ENCODE data around the gene PCP4L1. TPM values are rescaled to one million over a fixed set of nuclear protein-coding genes. Genes with fewer than 3 reads are reported as not detected.
"Not testable (repeated sequence)": the region's sequence is repeated elsewhere in the genome, so short reads cannot be mapped to it uniquely, and the experiment has no call there.

Gene PCP4L1
- total RNA-seq, 2 experiments from 2014 or later = 0.15 TPM; not detected in 1

DNA sequence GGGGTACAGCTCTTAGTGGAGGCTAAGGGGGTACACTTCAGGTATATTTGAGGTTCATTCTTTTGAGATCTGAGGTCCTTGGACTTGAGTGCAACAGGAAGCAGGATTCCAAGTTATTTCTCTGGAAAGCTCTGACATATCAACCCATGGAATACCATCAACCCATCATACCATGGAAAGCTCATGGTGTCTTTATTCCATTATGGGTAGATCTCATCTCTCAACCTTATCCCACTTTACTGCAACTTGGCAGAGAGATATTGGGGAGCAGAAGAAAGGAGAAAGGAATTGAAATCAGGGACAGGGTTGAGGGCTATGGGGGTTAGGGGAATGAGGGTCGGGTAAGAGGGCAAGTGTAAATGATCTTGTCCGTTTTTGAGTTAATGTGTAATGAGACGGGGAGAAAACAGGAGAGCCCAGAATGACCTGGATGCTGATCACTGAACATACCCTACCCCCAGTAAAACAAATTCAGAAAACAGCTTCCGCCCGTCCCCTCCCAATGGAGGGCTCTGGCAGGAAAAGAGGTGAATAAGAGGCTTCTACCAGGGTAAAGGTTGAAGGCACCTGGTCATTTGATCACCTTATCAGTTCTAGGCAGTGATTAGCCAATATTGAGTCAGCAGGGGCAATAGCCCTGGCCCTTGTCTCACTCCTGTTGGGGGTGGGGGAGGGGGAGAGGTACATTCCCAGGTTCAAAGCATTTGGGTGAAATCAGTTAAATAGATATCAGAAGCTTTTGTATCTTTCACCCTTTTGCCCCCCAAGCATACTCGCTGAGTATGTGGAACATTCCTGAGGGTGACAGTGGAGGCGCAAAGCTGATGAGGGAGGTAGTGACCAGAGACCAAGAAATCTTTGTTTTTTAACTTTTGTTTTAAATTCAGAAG, 34.5 kb upstream of the PCP4L1 start:
- POLR2A ChIA-PET = no interaction called here
- no peak for DNase-seq
- H3K9me3 Mint-ChIP-seq = no peaks in the 10 kb centered on the region
- peaks cover 48% of the 10 kb centered on the region for H3K4me1 Mint-ChIP-seq
- no peak overlapping the region for H3K27ac Mint-ChIP-seq
- CTCF ChIA-PET = interaction anchor here (0.8 to 4.4 kb wide), 9 partner anchors 8 to 174 kb away, joined by 3 to 23 read pairs (median 14); partner anchors contain the start of gene FCER1G
- H3K27me3 Mint-ChIP-seq = no peaks in the 10 kb centered on the region
- H3K36me3 Mint-ChIP-seq (ENCODE audit: low read depth) = peaks cover 13% of the 10 kb centered on the region
- H3K4me3 Mint-ChIP-seq = no peak overlapping the region

DNA sequence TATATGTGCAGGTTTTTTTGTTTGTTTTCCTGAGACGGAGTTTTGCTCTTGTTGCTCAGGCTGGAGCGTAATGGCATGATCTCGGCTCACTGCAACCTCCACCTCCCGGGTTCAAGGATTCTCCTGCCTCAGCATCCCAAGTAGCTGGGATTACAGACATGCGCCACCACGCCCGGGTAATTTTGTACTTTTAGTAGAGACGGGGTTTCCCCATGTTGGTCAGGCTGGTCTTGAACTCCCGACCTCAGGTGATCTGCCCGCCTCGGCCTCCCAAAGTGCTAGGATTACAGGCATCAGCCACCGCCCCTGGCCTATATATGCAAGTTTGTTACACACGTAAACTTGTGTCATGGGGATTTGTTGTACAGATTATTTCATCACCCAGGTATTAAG, 33.9 kb upstream of the PCP4L1 start:
- Mint-ChIP-seq H3K4me1 (peaks cover 45% of the 10 kb centered on the region), H3K27ac (peak overlapping the region; percentile 93), H3K36me3 (ENCODE audit: low read depth) (peaks cover 17% of the 10 kb centered on the region)
- POLR2A ChIA-PET, H3K27me3 Mint-ChIP-seq, DNase-seq, H3K4me3 Mint-ChIP-seq, H3K9me3 Mint-ChIP-seq: not testable (repeated sequence)
- CTCF ChIA-PET = interaction anchor here (1.2 to 4.4 kb wide), 11 partner anchors 9 to 174 kb away, joined by 3 to 23 read pairs (median 14); partner anchors contain the start of genes FCER1G and NR1I3

DNA sequence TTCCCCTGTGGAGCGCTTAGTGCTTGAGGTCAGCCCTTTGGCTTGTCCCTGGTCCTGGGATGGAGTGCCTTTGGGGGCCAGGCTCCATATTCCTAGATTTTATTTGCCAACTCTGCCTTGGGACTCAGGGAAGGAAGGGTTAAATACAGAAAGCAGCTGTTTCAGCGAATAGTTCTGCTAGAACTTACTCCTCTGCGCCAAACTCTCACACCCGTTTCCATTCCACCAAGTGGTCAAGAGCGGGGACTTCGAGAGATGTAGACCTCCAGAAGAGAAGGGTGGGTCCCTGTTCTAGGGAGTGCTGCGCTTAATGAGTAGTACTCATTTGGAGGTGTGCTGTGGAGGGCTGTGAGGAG, 33.4 kb upstream of the PCP4L1 start:
- H3K27ac Mint-ChIP-seq = peak overlapping the region; percentile 93
- peak overlapping the region; percentile 95 for H3K4me3 Mint-ChIP-seq
- peaks cover 45% of the 10 kb centered on the region for H3K4me1 Mint-ChIP-seq
- POLR2A ChIA-PET = interaction anchor here (0.7 to 1.3 kb wide), 4 partner anchors 23 to 89 kb away, joined by 4 to 6 read pairs (median 4); partner anchors contain the start of genes NDUFS2, PPOX and SDHC
- DNase-seq = no peak
- no peaks in the 10 kb centered on the region for H3K27me3 Mint-ChIP-seq
- H3K9me3 Mint-ChIP-seq = no peaks in the 10 kb centered on the region
- peaks cover 17% of the 10 kb centered on the region for H3K36me3 Mint-ChIP-seq (ENCODE audit: low read depth)
- CTCF ChIA-PET = interaction anchor here (0.6 to 4.4 kb wide), 37 partner anchors 9 to 540 kb away, joined by 3 to 38 read pairs (median 5); partner anchors contain the start of genes CFAP126, DEDD, FCER1G and NDUFS2

DNA sequence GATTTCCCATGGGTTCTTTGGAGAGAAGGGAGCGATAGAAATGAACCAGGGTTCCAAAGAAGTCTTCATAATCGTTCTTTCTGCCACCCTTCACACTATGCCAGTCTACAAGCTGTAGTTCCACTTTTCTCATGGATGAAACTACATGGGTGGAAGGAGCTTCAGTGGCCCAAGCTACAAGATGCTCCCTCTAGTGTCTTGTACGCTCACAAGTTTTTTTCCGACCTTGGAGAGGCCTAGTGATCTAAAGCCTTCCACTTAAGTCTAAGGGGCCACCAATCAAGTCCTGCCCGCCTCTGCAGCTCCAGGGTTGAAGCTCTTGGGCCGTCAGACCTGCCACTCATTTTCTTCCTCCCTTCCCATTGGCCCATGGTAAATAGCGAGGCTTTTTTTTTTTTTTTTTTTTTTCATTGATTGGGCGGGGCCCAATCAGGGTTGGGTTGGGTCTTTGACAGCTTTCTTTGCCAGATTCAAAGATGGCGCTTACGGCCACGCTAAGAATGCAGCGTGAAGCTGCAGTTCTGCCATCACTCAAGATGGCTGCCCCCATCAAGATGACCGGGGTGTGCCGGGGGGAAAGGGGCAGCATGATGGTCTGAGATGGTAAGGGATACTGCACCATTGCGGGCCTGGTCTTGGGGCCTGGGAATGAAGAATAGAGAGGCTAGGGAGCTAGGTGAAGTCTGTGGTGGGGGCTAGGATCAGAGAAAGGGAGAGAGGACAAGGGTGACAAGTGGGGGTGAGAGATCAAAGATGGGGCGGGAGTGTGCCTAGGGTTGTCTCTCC, 32.8 kb upstream of the PCP4L1 start, which contains the start of gene TOMM40L:
Gene TOMM40L, plus strand, starts transcription at position 527 of the 786 bp plus-strand sequence. CDS start 430 bp downstream, outside the sequence.
- H3K9me3 Mint-ChIP-seq = no peaks in the 10 kb centered on the region
- ChIA-PET POLR2A (interaction anchor here (0.7 to 1.3 kb wide), 4 partner anchors 23 to 88 kb away, joined by 4 to 6 read pairs (median 4); partner anchors contain the start of genes NDUFS2, PPOX and SDHC), CTCF (interaction anchor here (0.5 to 4.4 kb wide), 46 partner anchors 10 to 541 kb away, joined by 3 to 38 read pairs (median 4); partner anchors contain the start of genes CFAP126, DEDD, FCER1G and NDUFS2)
- no peaks in the 10 kb centered on the region for H3K27me3 Mint-ChIP-seq
- peak; percentile 94 for DNase-seq
- peak within 1 kb of the TSS; percentile 93 for H3K27ac Mint-ChIP-seq
- H3K36me3 Mint-ChIP-seq (ENCODE audit: low read depth) = peaks cover 20% of the 10 kb centered on the region
- peaks cover 44% of the 10 kb centered on the region for H3K4me1 Mint-ChIP-seq
- peak within 1 kb of the TSS; percentile 95 for H3K4me3 Mint-ChIP-seq

DNA sequence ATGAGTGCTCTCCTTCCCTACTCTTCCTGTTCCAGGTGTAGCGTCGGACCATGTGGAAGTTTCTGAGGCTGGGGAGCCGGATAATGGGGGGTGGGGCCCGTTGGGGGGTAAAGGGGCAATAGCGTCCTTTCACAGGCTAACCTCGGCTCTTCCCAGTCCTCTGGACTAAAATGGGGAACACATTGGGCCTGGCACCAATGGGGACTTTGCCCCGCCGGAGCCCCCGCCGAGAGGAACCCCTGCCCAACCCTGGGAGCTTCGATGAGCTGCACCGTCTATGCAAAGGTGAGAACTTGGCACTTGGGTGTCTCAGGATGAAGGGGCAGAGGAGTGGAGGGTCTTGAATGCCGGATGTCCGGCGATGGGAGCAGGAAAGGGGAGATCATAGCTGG, 32.2 kb upstream of the PCP4L1 start:
- Mint-ChIP-seq H3K27me3 (no peaks in the 10 kb centered on the region), H3K9me3 (no peaks in the 10 kb centered on the region), H3K36me3 (ENCODE audit: low read depth) (peaks cover 21% of the 10 kb centered on the region), H3K4me1 (peaks cover 48% of the 10 kb centered on the region), H3K27ac (peak overlapping the region; percentile 93), H3K4me3 (peak overlapping the region; percentile 95)
- CTCF ChIA-PET = interaction anchor here (0.5 to 4.4 kb wide), 35 partner anchors 9 to 524 kb away, joined by 3 to 38 read pairs (median 6); partner anchors contain the start of genes CFAP126, FCER1G, NDUFS2 and NR1I3
- no peak for DNase-seq
- POLR2A ChIA-PET = interaction anchor here (1.3 kb wide), 1 partner anchor 24 kb away, joined by 6 read pairs; the partner anchor contains the start of gene NDUFS2

DNA sequence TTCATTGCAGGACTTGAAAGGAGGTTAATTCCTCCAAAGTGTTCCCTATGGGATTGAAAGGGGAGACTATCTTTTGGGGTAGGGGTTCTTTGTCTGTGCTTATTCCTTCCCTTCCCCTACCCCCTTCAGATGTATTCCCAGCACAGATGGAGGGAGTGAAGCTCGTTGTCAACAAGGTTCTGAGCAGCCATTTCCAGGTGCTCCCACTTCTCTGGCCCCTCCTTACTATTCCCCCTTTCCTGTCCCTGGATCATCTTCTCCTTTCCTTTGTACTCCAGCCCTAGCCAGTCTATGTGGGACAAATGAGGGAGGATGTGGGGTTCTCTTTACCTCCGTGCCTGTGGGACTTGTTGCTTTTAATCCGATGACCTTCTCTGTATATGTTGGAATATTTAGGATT, 31.8 kb upstream of the PCP4L1 start:
- CTCF ChIA-PET = interaction anchor here (0.6 to 4.4 kb wide), 18 partner anchors 9 to 157 kb away, joined by 3 to 38 read pairs (median 9); partner anchors contain the start of genes CFAP126, FCER1G, PPOX and SDHC
- Mint-ChIP-seq H3K27me3 (no peaks in the 10 kb centered on the region), H3K4me3 (peak overlapping the region; percentile 95), H3K4me1 (peaks cover 48% of the 10 kb centered on the region), H3K9me3 (no peaks in the 10 kb centered on the region), H3K27ac (peak overlapping the region; percentile 93), H3K36me3 (ENCODE audit: low read depth) (peaks cover 21% of the 10 kb centered on the region)
- DNase-seq = no peak
- POLR2A ChIA-PET = no interaction called here

DNA sequence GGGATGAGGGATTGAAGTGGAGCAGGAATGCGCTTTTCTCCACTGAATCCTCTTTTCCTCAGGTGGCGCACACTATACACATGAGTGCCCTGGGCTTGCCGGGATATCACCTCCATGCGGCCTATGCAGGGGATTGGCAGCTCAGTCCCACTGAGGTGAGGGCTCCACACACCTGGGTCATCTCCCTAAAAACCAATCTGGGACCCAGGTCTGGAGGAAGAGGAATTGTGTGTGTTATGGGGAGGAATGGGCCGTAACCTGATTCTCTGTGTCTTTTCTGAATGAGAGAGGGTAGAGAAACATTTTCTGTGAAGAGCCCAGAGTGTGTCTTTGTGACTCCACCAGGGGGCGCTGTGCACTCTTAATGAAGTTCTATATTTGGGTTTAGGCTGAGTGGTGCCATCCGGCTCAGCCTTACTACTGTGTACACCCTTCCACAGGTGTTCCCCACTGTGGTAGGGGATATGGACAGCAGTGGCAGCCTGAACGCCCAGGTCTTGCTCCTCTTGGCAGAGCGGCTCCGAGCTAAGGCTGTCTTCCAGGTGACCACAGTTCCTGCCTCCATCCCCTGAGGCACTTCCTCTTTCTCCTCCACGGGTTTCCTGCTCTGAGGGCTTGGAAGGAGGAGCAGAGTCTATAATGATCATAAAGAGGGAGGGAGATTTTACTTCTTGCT, 31.2 kb upstream of the PCP4L1 start:
- DNase-seq = peak; percentile 96
- peak overlapping the region; percentile 95 for H3K4me3 Mint-ChIP-seq
- ChIA-PET POLR2A (no interaction called here), CTCF (interaction anchor here (0.6 to 4.4 kb wide), 15 partner anchors 8 to 691 kb away, joined by 3 to 38 read pairs (median 4); partner anchors contain the start of genes CFAP126, FCER1G and NDUFS2)
- H3K36me3 Mint-ChIP-seq (ENCODE audit: low read depth) = peaks cover 21% of the 10 kb centered on the region
- no peaks in the 10 kb centered on the region for H3K9me3 Mint-ChIP-seq
- peak overlapping the region; percentile 93 for H3K27ac Mint-ChIP-seq
- peaks cover 45% of the 10 kb centered on the region for H3K4me1 Mint-ChIP-seq
- H3K27me3 Mint-ChIP-seq = no peaks in the 10 kb centered on the region

DNA sequence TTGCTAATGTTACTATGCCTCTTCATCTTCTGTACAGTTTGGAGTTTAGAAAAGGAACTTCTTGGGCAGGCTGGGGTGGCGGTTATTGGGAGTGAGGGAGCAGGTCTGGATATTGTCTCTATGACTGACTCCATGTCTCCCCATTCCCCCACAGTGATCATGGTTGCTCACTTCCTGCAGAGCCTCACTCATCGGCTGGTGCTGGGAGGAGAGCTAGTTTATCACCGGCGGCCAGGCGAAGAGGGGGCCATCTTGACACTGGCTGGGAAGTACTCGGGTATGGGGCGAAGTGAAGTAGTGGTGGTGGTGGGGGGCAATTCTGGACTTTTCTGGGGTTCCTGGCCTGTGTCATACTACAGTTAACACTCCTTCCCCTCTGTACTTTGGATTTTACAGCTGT, 30.5 kb upstream of the PCP4L1 start:
- H3K27me3 Mint-ChIP-seq = no peaks in the 10 kb centered on the region
- ChIA-PET POLR2A (no interaction called here), CTCF (interaction anchor here (0.6 to 4.4 kb wide), 9 partner anchors 17 to 212 kb away, joined by 3 to 38 read pairs (median 4); partner anchors contain the start of gene NDUFS2)
- H3K4me1 Mint-ChIP-seq = peaks cover 45% of the 10 kb centered on the region
- no peaks in the 10 kb centered on the region for H3K9me3 Mint-ChIP-seq
- H3K4me3 Mint-ChIP-seq = peak overlapping the region; percentile 95
- peaks cover 21% of the 10 kb centered on the region for H3K36me3 Mint-ChIP-seq (ENCODE audit: low read depth)
- DNase-seq = no peak
- H3K27ac Mint-ChIP-seq = peak overlapping the region; percentile 84

DNA sequence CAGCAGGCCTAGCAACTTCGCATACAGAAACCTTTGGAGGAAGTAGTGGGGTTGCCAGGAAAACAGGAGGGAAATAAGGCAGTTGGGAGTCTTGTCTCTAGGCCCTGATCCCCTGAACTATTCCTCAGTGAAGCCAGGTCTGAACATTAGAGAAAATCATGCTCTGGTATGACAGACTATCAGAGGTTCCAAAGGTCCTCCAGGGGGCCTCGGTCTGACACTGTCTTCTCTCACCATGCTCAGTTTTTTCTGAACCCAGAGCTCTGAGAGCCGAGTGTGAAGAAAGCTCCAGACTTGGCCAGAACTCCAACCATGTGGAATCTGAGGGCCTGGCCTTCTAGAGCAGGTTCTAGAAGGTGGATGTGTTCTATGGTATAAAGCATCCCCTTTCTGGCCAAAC, 28.6 kb upstream of the PCP4L1 start:
- Mint-ChIP-seq H3K4me1 (peaks cover 40% of the 10 kb centered on the region), H3K27me3 (no peaks in the 10 kb centered on the region), H3K36me3 (ENCODE audit: low read depth) (peaks cover 21% of the 10 kb centered on the region), H3K9me3 (no peaks in the 10 kb centered on the region), H3K27ac (no peak overlapping the region), H3K4me3 (no peak overlapping the region)
- ChIA-PET CTCF (interaction anchor here (0.6 to 1.5 kb wide), 10 partner anchors 8 to 154 kb away, joined by 3 to 6 read pairs (median 4); partner anchors contain the start of gene NDUFS2), POLR2A (no interaction called here)
- no peak for DNase-seq

DNA sequence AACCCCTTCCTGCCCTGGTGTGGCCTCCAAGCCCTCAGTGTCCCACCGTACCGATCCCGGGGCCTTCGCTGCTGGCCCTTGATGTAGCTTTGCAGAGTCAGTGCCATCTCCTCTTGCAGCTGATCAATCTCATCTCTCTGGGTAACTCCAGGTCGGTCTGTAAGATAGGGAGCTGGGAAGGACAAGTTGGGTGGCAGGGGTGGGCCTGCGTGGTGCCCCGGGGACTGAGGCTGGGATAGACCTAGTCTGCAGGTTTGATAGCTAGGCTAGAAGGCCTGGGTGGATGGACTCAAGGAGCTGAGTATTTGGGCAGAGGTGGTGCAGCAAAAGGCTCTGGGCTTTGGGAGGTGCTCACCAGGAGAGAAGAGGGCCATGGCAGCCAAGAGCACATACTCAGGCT, 27.8 kb upstream of the PCP4L1 start:
- POLR2A ChIA-PET = no interaction called here

DNA sequence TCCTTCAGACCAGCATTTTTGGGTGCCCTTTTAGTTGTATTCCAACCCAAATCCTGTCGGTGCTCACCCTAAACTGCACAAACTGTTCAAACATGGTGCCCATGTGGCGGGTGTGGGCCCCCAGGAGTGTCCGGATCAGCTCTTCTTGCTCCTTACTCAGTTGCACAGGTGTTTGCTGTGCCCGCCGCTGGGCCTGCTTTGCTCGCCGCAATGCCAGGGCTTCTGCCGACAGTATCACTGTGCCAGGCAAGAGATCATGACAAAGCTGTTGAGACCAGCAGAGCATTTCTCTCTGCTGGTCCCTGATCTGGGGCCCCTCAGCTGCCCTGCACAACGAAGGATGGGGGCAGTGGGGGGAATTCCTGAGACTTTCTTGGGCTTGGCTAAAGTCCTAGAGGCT, 25.4 kb upstream of the PCP4L1 start:
- DNase-seq = no peak
- Mint-ChIP-seq H3K9me3 (no peaks in the 10 kb centered on the region), H3K4me1 (peaks cover 12% of the 10 kb centered on the region), H3K27ac (no peak overlapping the region), H3K27me3 (no peaks in the 10 kb centered on the region), H3K4me3 (no peak overlapping the region), H3K36me3 (ENCODE audit: low read depth) (peaks cover 17% of the 10 kb centered on the region)
- POLR2A ChIA-PET = no interaction called here
- CTCF ChIA-PET = interaction anchor here (0.8 to 1.3 kb wide), 3 partner anchors 14 to 149 kb away, joined by 3 to 4 read pairs (median 3); no protein-coding TSS in a partner anchor

More for the DNA sequence above, 27.8 kb upstream of the PCP4L1 start:
- H3K27ac Mint-ChIP-seq = no peak overlapping the region
- H3K9me3 Mint-ChIP-seq = no peaks in the 10 kb centered on the region
- no peak overlapping the region for H3K4me3 Mint-ChIP-seq
- H3K36me3 Mint-ChIP-seq (ENCODE audit: low read depth) = peaks cover 21% of the 10 kb centered on the region
- H3K27me3 Mint-ChIP-seq = no peaks in the 10 kb centered on the region
- DNase-seq = no peak
- CTCF ChIA-PET = interaction anchor here (0.7 to 1.5 kb wide), 10 partner anchors 9 to 154 kb away, joined by 3 to 6 read pairs (median 4); partner anchors contain the start of genes NDUFS2 and PCP4L1
- H3K4me1 Mint-ChIP-seq = peaks cover 34% of the 10 kb centered on the region

Data from activated CD4-positive, alpha-beta T cell treated with anti-CD3 and anti-CD28 coated beads, Interleukin-2, amount 10 ng/mL, durations not matched to agents 7 days and 5 days (primary cell).